HCT116 (cell line): ENCODE measurements around the gene WWOX. TPM values are rescaled to one million over a fixed set of nuclear protein-coding genes. Genes with fewer than 3 reads are reported as not detected.

Experiments used
- ATAC-seq: fragments of 200-7000 bp; cut with Tn5 transposase; 2 replicates; pipeline ENCODE4 v1.9.1; 2020; ENCODE audit warnings: mild to moderate bottlenecking, moderate library complexity
- BruUV-seq: library from RNA; stranded (reverse); fragments of 400-500 nt; replicated peaks from 2 replicates; lab custom pipeline; 2021; lab: Mats Ljungman, UMichigan
- CTCF ChIA-PET: fragments of 300-600 bp; sonication (Branson Sonifier 250); formaldehyde crosslinking; loops from one replicate; lab custom pipeline; 2021; ENCODE audit warnings: antibody characterized with exemption; lab: Charles Lee
- POLR2A ChIA-PET: fragments of 300-600, 350-600 bp; sonication (Branson Sonifier 250); formaldehyde crosslinking; loops from one replicate; lab custom pipeline; 2021; ENCODE audit warnings: antibody characterized with exemption; lab: Charles Lee
- RAD21 ChIA-PET, 2 experiments: fragments of 300-600 bp; sonication (Branson Sonifier 250); formaldehyde crosslinking; loops; one replicate each; lab custom pipeline; 2023; ENCODE audit warnings: low total read pairs in 2 of 2; ENCODE audit not compliant: uncharacterized antibody in 2 of 2, unreplicated experiment in 2 of 2, low non-redundant PET in 1 of 2; lab: Charles Lee
- DNase-seq: peaks from one replicate; pipeline ENCODE4 v3.0.0-alpha.2; 2010; ENCODE audit warnings: low read depth, low spot score
- H2AFZ ChIP-seq: fragments of 200-600 bp; shearing (Covaris generic), sonication (generic); 2 replicates; pipeline ENCODE4 v1.6.1; 2017; ENCODE audit warnings: low read depth, mixed run types, mixed read lengths, antibody characterized with exemption, low read length; ENCODE audit not compliant: poor library complexity, severe bottlenecking
- H3K27ac ChIP-seq: 2 replicates; pipeline ENCODE4 v1.5.1; 2012; ENCODE audit warnings: low read depth, low read length
- H3K27me3 ChIP-seq: fragments of 200-600 bp; sonication (generic); 2 replicates; pipeline ENCODE4 v1.6.1; 2016; ENCODE audit warnings: mixed run types, low read length, mixed read lengths; ENCODE audit not compliant: insufficient read depth
- H3K36me3 ChIP-seq, 2 experiments: fragments of 200-500 bp in 1 of 2; fragments of 200-600 bp in 1 of 2; sonication (Bioruptor generic) in 1 of 2; sonication (generic) in 1 of 2; 2 replicates each; pipeline versions ENCODE4 v1.5.1 to v1.6.1; 2014 to 2016; ENCODE audit warnings: low read length in 2 of 2, inconsistent platforms in 1 of 2, mixed read lengths in 1 of 2, mixed run types in 1 of 2; ENCODE audit not compliant: insufficient read depth in 2 of 2, control insufficient read depth in 1 of 2
- H3K4me1 ChIP-seq, 2 experiments: fragments of 200-600 bp in 1 of 2; sonication (generic) in 1 of 2; 2 replicates each; pipeline versions ENCODE4 v1.5.1 to v1.6.1; 2012 to 2017; ENCODE audit warnings: low read length in 2 of 2, inconsistent platforms in 1 of 2, mild to moderate bottlenecking in 1 of 2, mixed read lengths in 1 of 2, mixed run types in 1 of 2, moderate library complexity in 1 of 2; ENCODE audit not compliant: insufficient read depth in 2 of 2, control insufficient read depth in 1 of 2
- H3K4me2 ChIP-seq: fragments of 200-600 bp; sonication (generic); 2 replicates; pipeline ENCODE4 v1.6.1; 2017; ENCODE audit warnings: mixed run types, low read length, mixed read lengths
- H3K4me3 ChIP-seq, 2 experiments: fragments of 200-600 bp in 1 of 2; sonication (generic) in 1 of 2; replicated peaks in 1 of 2; 2 replicates each; pipeline ENCODE4 v1.5.1; 2011 to 2016; ENCODE audit warnings: low read length in 2 of 2, control low read depth in 1 of 2, low read depth in 1 of 2, mild to moderate bottlenecking in 1 of 2, mixed read lengths in 1 of 2, mixed run types in 1 of 2
- H3K79me2 ChIP-seq: fragments of 200-600 bp; sonication (generic); 2 replicates; pipeline ENCODE4 v1.6.1; 2017; ENCODE audit warnings: mild to moderate bottlenecking, mixed run types, low read length, moderate library complexity, mixed read lengths; ENCODE audit not compliant: insufficient read depth
- H3K9ac ChIP-seq: fragments of 200-600 bp; sonication (generic); 2 replicates; pipeline ENCODE4 v1.6.1; 2016; ENCODE audit warnings: low read length, mixed read lengths
- H3K9me2 ChIP-seq: fragments of 200-600 bp; sonication (generic), shearing (Covaris generic); 2 replicates; pipeline ENCODE4 v1.6.1; 2017; ENCODE audit warnings: mixed run types, mild to moderate bottlenecking, moderate library complexity; ENCODE audit not compliant: insufficient read depth
- H3K9me3 ChIP-seq, 2 experiments: fragments of 200-500 bp in 1 of 2; fragments of 200-600 bp in 1 of 2; sonication (Bioruptor generic) in 1 of 2; sonication (generic) in 1 of 2; 2 replicates each; pipeline ENCODE4 v1.6.1; 2014 to 2017; ENCODE audit warnings: low read length in 2 of 2, mixed read lengths in 2 of 2, inconsistent platforms in 1 of 2, low read depth in 1 of 2, mild to moderate bottlenecking in 1 of 2, mixed run types in 1 of 2, moderate library complexity in 1 of 2; ENCODE audit not compliant: control insufficient read depth in 1 of 2, insufficient read depth in 1 of 2
- H4K20me1 ChIP-seq: fragments of 200-600 bp; sonication (generic), shearing (Covaris generic); 2 replicates; pipeline ENCODE4 v1.6.1; 2017; ENCODE audit warnings: mixed run types, mild to moderate bottlenecking, moderate library complexity; ENCODE audit not compliant: insufficient read depth
- ATF3 ChIP-seq: IDR thresholded peaks from 2 replicates; pipeline ENCODE4 v1.6.1; 2012
- CBX3 ChIP-seq: IDR thresholded peaks from 2 replicates; pipeline ENCODE4 v1.6.1; 2012; ENCODE audit warnings: low read depth
- CEBPB ChIP-seq: IDR thresholded peaks from 2 replicates; pipeline ENCODE4 v1.6.1; 2012; ENCODE audit warnings: low read depth
- EGR1 ChIP-seq: IDR thresholded peaks from 2 replicates; pipeline ENCODE4 v1.6.1; 2012; ENCODE audit warnings: low read depth
- POLR2A ChIP-seq: IDR thresholded peaks from 2 replicates; pipeline ENCODE4 v1.7.0; 2011; ENCODE audit warnings: borderline replicate concordance; ENCODE audit not compliant: insufficient read depth, insufficient read length; ENCODE audit errors: extremely low read depth
- REST ChIP-seq: IDR thresholded peaks from 2 replicates; pipeline ENCODE4 v1.6.1; 2012; ENCODE audit warnings: low read depth
- SP1 ChIP-seq: IDR thresholded peaks from 2 replicates; pipeline ENCODE4 v1.6.1; 2012; ENCODE audit warnings: low read depth
- SRF ChIP-seq: IDR thresholded peaks from 2 replicates; pipeline ENCODE4 v1.6.1; 2012; ENCODE audit warnings: low read depth
- YY1 ChIP-seq: IDR thresholded peaks from 2 replicates; pipeline ENCODE4 v1.6.1; 2011; ENCODE audit warnings: low read length, low read depth, moderate library complexity, mild to moderate bottlenecking; ENCODE audit not compliant: insufficient replicate concordance; ENCODE audit errors: extremely low read depth
- ZBTB33 ChIP-seq: IDR thresholded peaks from 2 replicates; pipeline ENCODE4 v1.6.1; 2011; ENCODE audit warnings: mild to moderate bottlenecking, low read length, moderate library complexity; ENCODE audit not compliant: insufficient replicate concordance; ENCODE audit errors: extremely low read depth
- intact Hi-C: fragments of 100-400 bp; cut with micrococcal nuclease; formaldehyde crosslinking; loops from 2 replicates; pipeline ENCODE4 v1.10.0; 2022
- total RNA-seq: library from RNA; stranded (reverse); gene quantifications from one replicate; pipeline ENCODE4 v1.2.1, GENCODE V29; 2021; ENCODE audit not compliant: unreplicated experiment

Gene WWOX
- total RNA-seq, 1 experiment from 2014 or later, result 13.7 TPM

DNA sequence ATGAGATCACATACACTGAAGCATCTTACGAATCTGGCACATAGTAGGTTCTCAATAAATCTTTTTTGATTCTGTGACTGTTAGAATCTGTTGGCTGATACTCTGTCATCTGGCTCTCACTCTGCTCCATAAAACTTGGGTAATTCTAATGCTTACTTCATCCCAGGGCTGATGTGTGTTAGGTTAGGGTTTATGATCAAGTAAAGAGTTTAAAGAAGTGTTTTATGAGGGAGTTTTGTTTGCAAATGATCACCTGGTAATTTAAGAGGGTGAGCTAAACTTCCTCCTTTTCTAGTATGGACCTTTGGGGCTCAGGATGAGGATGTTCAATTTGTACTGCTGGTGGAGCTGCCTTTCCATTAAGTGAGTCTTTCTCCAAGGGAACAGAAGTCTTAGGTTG is 364.1 kb downstream of the WWOX start:
- TF ChIP-seq REST (no peak), EGR1 (no peak), CEBPB (no peak)
- TF ChIP-seq, all 23 proteins: peak for 0
- POLR2A ChIA-PET, result no interaction called here
- Histone ChIP-seq H3K4me2 (no peak overlapping the region), H3K4me3 (no peak overlapping the region), H3K9me2 (no peaks in the 10 kb centered on the region), H3K9me3 (peaks cover 0 to 3% of the 10 kb centered on the region in 2 experiments; a peak in 2 of 4 replicates), H3K36me3 (no peaks in the 10 kb centered on the region), H3K79me2 (no peaks in the 10 kb centered on the region), H3K9ac (no peak overlapping the region), H3K27me3 (no peaks in the 10 kb centered on the region), H3K4me1 (peaks cover 0 to 7% of the 10 kb centered on the region in 2 experiments; a peak in 1 of 4 replicates), H4K20me1 (no peaks in the 10 kb centered on the region), H2AFZ (no peak overlapping the region), H3K27ac (no peak overlapping the region)
- ATAC-seq (no peak), DNase-seq (no peak)
- CTCF ChIA-PET, result no interaction called here
- no TSS peak for BruUV-seq
- RAD21 ChIA-PET, result no interaction called here
- intact Hi-C loops, result no loop called here

DNA sequence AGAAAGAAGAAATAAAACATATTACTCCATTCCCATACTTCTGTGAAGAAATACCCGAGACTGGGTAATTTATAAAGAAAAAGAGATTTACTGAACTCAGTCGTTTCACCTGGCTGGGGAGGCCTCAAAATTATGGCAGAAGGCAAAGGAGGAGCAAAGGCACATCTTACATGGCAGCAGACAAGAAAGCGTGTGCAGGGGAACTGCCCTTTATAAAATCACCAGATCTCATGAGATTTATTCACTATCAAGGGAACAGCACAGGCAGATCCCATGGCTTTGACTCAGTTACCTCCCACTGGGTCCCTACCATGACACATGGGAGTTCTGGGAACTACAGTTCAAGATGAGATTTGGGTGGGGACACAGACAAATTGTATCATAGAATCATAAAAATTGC is 365.4 kb downstream of the WWOX start:
- H3K9ac ChIP-seq, result no peak overlapping the region
- no peak overlapping the region for H3K27ac ChIP-seq
- ATAC-seq (no peak), DNase-seq (no peak)
- H3K4me3 ChIP-seq, result no peak overlapping the region
- no peak overlapping the region for H2AFZ ChIP-seq
- H3K9me3 ChIP-seq, result peaks cover 0 to 3% of the 10 kb centered on the region in 2 experiments; a peak in 2 of 4 replicates
- POLR2A ChIA-PET, result no interaction called here
- no peaks in the 10 kb centered on the region for H3K79me2 ChIP-seq
- CTCF ChIA-PET, result no interaction called here
- intact Hi-C loops, result no loop called here
- no peaks in the 10 kb centered on the region for H3K9me2 ChIP-seq
- H4K20me1 ChIP-seq, result no peaks in the 10 kb centered on the region
- no peaks in the 10 kb centered on the region for H3K36me3 ChIP-seq
- RAD21 ChIA-PET, result no interaction called here
- H3K4me1 ChIP-seq, result peaks cover 0 to 7% of the 10 kb centered on the region in 2 experiments; a peak in 1 of 4 replicates
- no peaks in the 10 kb centered on the region for H3K27me3 ChIP-seq
- H3K4me2 ChIP-seq, result no peak overlapping the region
- no TSS peak for BruUV-seq
- TF ChIP-seq ZBTB33, result no peak
- TF ChIP-seq CBX3, result no peak
- no peak for TF ChIP-seq EGR1
- TF ChIP-seq ATF3, result no peak
- TF ChIP-seq SRF, result no peak
- no peak for TF ChIP-seq REST
- no peak for TF ChIP-seq POLR2A
- TF ChIP-seq YY1, result no peak
- TF ChIP-seq SP1, result no peak
